Measurements from ENCODE around the gene MOCS1.

The MOCS1 gene

DNA sequence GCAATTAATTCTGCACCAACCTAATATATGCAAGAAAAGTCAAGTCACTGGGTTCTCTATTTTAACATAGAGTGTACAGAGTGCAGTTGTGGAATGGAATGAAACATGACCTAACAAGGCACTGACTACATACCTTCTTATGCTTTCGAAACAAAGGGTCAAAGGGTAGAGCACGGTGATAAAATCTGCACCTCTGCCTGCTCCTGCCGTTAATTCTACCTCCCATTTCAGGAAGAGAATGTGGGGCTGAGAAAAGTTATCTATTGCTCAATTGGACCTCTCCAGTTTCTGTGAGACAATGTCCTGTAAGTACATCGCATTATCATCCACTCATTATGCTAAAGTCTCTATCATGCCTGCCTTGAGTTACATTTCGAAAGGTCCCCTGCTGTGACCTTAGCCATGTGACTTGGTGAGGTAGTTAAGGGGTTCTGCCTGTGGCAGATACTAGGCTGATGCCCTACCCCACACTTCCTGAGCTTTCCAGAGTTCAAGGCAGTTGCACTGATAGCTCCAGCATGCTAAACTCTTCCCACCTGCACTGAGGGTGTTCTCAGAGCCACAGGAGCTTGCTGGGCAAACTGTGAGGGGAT lies 14.0 kb upstream of the MOCS1 start:
- no peak for DNase-seq

DNA sequence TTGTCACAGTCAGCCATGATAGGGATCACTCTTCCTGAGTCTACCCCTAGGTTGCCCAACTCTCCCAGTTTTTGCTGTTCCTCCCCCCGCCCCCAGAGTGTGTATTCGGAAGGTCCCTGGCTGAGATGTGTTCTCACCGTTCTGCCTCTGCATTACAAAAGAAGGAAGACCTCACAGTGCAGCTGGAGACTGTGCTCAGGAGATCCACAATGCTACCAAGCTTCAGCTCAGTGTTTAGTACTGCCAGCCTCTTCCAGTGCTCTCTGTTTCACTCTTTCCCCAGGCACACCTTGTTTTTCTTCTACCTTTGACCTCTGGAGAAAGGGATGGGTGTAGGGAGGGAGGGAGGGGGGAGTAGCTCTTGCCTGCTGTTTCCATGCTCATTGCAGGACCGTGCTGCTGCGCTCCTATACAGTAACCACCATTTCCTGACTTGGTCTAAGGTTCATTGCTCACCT lies 13.4 kb upstream of the MOCS1 start:
- no peak for DNase-seq

DNA sequence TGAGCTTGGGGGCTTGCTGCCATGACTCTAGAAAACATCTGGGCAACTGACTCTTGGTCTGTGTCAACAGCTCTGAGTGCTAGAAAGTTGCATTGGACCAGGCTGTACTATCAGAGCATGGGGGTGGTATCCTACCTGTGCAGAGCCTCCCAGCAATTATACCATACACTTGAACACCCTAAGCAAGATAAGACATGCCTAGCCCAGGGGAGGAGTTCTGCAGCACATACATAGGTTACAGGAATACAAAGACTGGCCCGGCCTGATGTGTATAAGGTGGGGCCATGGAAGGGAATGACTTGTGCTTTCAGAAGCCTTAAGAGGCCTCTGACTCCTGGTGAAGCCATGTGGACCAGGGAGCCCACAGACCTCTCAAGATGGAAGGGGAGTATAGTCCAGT lies 11.4 kb upstream of the MOCS1 start:
- no peak for DNase-seq

DNA sequence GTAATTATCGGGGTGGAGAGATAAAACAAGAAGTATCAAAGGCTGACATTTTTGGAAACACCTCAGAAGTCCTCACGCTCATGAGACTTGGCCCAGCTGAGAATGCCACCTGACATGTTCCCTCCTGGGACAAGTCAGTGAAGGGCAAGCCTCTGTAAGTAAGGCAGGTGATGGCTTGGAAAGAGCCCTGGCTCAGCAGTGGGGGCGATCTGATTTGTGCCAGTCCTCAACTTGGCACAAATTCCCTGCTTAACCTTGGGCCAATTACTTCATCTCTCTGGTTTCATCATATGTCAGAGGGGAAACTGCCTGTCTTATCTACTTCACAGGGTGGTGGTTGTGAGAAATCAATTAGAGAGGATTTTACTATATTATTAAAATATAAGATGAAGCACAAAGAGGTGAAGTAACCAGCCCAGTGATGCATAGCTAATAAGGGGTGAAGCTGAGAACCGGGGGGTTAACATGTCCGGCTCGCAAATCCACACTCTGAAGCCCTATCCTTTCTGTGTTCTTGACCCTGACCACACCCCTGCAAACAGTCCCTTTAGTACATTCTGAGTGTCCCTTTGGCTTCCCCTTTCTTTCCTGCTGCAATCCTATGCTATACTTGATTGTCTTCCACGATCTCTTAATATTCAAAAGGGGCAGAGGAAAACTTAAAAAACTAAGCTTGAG lies 8.8 kb upstream of the MOCS1 start:
- no peak for DNase-seq

DNA sequence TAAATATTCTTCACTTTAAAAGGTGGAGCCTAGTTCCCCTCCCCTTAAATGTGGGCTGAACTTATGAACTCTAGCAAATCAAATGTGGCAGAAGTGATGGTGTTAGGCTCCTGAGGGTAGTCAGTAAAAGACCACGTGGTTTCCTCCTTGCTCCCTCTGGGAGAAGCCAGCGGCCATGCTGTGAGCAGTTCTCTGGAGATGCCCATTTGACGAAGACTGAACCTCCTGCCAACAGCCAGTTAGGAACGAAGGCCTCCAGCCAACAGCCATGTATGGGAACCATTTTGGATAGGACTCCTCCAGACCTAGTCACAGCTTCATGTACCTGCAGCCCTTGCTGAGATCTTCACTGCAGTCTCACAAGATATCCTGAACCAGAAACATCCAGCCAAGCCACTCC lies 7.6 kb upstream of the MOCS1 start:
- DNase-seq, result no peak

DNA sequence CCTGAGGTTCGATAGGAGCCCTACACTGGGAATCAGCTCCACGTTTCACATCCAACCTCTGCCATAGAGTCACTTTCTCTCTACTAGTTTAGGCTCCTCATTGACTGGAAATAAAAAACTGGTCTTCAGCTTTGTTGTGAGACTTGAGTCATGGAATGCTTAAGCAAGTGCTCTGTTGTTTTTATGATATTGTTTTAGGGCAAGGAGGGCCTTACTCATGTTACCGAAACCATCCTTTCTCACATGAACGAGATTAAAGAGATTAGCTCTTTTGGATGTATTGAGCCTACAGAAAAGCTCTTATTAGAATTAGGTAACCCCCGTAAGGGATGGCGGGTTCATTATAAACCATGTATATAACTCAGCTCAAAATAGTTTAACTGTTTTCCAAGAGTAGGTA lies 6.9 kb upstream of the MOCS1 start:
- no peak for DNase-seq

DNA sequence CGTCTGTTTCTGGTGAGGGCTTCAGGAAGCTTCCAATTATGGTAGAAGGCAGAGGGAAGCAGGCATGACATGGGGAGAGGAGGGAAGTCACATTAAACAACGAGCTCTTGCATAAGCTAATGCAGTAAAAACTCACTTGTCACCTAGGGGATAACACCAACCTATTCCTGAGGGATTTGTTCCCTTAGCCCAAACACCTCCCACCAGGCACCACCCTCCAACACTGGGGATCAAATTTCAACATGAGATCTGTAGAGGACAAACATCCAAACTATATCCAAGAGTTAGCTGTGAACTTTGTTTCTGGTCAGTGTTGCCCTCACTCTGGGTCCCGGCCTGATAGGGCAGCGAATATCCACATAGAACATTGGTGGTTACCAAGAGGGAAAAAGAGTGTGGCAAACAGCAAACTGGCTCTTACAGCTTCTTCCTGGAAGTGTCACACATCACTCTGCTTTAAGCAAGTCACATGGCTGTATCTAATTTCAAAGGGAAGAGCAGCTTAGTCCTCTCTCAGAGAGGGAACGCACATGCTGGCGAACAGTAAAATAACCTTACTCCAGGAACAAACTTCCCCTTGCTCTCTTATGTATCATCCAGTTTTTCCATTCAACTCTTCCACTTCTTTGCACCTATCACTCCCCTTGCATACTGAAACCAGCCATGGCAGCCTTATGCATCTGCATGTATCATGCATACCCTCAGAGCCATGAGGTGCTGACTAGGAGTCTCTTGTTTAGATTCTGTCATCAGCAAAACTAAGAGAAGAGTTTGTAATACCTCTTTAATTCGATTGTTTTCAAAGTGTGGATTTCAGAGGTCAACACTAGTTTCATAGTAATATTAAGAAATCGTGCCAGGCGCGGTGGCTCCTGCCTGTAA lies 4.8 kb upstream of the MOCS1 start:
- DNase-seq, result no peak

DNA sequence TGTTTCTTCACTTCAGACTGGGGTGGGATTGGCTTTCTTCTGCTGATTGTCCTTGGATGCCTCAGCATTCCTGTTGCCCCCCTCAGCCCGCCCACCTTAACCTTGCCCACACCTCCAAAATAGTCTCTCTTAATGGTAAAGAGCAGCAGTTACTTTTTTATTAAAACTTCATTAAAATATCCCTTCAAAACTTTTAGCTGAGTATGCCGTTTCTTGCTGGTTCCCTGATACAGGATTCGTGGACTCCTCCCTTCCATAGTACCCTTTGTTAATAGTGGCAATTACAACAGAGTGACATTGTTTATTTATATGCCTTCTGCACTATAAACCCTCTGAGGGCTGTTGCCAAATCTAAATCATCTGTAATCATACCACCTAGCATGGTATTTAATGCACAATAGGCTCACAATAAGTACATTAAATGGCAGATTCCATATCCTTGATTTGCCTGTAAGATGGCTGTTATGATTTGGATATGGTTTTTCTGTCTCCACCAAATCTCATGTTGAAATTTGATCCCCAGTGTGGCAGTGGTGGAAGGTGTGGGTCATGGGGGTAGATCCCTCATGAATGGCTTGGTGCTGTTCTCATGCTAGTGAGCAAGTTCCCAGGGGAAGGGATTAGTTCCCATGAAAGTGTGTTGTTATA lies 3.5 kb upstream of the MOCS1 start:
- DNase-seq, result no peak

DNA sequence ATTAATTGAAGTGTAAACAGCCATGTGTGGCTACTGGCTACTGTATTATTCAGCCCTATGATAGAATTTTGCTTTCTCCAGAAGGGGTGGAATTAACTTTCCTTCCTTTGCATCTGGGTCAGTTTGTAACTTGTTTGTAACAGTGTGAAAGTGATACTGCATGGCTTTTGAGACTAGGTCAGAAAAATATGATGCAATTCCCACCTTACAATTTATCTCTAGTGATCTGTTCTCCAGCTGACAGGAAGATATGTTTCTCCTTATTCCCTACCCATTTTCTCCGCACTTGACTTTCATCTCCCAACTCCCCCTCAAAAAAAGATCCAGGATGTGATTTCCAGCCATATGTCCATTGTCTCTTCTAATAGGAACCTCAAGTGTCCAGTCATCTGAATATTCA lies 2.6 kb upstream of the MOCS1 start:
- no peak for DNase-seq

DNA sequence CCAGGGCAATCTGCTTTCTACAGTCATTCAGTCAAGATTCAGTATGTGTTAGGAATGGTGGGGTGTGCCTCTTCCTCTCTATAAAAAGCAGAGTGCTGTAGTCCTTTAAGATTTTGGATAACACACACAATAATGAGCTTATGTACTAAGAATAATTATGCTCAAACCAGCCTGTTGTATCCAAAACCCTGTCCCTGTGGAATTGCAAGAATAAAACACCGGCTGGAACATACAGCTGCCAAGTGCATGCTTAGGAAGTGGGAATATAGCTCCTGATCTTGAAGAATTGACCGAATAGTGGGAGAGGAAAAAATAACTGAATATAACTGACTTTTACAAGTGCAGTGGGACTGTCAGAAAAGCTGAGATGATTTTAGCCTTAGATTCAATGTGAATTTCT lies 979 bp upstream of the MOCS1 start:
- no peak for DNase-seq

DNA sequence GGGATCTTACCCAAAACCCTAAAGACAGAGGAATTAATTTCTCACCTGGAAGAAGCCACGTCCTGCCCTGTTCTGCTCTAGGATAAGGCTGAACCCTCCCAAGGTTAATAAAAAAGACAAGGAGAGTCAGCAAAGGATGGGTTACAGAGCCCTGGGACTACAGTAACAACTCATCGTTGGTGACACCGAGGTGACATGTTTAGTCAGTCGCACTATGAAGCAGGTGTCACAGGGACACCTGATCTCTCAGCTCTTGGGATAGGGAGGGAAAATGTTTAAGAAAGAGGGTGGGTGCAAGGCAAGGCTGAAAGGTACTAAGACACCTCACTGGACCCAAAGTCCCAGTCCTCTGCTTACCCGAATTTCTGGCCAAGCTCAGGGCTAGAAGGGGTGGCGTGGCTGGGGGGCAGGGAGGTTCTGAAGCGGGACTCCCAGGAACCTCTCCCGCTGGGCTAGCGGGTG lies 562 bp downstream of the MOCS1 start:
- no peak for DNase-seq

DNA sequence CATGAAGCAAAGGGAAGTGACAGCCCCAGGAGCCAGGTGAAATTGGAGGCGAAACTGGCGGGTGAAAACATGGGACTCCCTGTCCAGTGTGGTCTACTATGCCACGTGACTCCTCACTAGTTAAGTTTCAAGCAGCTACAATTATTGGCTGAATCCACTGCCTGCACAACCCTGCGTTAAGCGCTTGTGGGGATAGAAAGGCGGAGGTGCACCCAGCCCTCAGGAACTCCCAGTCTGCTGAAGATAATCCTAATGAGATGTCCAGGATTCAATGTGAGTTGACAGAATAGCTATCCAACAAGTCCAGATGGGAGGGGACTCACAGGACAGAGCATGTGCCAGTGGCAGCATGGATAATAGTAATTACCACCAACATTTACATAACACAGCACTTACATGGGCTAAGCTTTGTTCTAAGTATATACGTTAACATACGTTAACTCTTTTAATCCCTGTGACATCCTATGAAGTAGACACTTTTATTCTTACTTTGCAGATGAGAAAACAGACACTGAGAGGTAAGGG lies 1.8 kb downstream of the MOCS1 start:
- peak; percentile 10 for DNase-seq

DNA sequence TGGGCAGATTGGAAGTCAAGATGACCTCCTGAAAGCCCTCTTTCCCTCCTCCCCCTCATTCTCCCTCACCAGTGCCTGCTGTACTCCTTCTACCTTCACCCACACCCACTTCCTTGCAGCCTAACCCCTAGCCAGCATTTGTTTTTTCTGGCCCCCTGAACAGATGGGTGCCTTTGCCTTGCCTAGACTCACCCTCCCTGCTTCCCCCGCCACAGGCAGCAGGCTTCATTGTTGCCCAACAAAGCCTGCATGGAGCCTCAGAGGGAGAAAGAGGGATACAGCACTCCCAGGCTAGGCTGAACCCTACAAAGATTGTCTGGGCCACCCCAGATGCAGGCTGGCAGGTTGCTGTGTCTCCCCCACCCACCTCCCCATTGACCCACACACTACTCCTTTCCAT lies 2.7 kb downstream of the MOCS1 start:
- DNase-seq, result no peak

DNA sequence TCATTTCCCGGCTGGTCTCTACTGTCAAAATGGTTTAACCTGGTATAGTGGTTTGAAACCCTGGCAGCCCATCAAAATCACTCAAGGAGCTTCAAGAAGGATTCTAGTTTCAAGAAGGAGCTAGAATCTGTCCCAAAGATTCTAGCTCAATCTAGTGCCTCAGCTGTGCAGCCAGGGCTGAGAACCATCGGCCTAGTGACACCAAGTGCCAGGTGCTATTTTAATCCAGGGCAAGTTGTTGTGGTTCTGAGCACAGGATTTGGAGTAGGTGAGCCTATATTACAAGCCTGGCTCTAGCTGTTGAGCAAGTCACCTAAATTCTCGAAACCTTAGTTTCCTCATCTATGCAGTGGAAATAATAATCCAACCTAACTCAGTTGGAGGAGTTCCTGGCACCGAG lies 3.7 kb downstream of the MOCS1 start:
- DNase-seq, result no peak

DNA sequence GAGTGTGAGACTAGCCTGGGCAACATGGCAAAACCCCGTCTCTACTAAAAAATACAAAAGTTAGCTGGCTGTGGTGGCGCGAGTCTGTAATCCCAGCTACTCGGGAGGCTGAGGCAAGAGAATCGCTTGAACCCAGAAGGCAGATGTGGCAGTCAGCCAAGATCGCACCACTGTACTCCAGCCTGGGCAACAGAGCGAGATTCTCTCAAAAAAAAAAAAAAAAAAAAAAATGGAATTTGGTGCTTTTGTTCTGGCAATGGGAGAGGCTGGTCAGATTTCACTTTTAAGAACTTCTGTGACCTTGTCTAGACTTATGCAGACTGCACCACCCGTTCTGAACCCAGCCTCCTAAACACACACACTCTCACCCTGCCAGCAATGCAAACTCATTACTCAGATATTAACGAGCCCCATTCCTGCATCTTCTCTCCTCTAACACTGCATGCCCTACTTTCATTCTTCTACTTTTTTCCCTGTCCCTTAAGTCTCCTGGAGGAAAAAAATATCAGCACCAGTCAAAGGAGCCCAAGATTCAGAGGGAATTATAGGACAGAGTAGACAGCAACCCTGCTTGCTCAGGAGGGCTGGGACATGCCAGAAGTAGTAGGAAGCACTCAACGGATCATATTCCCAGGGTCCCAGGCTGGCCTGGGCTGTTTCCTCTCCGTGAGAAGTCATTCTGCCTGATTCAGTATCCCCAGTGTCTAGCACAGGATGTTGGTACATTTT lies 4.4 kb downstream of the MOCS1 start:
- no peak for DNase-seq

DNA sequence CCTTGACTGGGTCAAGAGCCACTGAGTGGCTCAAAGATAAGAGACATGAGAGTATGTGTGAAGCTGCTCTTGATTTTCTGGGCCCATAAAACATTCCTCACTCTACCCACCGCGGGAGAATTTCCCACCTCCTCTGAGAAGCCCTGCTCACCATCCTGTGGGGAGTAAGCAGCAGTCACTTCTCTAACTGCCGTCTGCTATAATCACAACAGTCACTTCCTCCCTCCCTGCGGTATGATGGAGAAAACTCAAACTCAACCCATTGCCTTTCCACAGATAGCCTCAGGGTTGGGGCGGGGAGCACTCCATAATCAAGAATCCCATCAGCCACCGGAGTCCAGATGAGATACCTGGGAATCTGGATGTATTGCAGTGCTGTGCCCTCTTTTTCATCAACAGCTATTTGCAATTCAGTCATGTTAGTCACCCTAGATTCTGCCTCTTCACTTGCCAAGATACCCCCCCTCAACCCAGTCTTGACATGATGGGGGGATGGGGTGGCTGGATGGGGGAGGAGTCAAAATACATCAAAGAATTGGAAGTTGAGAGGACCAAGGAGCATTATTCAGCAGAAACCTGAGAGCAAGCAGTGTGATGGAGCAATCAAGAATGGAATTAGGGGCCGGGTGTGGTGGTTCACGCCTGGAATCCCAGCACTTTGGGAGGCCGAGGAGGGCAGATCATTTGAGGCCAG lies 5.1 kb downstream of the MOCS1 start:
- DNase-seq, result no peak

DNA sequence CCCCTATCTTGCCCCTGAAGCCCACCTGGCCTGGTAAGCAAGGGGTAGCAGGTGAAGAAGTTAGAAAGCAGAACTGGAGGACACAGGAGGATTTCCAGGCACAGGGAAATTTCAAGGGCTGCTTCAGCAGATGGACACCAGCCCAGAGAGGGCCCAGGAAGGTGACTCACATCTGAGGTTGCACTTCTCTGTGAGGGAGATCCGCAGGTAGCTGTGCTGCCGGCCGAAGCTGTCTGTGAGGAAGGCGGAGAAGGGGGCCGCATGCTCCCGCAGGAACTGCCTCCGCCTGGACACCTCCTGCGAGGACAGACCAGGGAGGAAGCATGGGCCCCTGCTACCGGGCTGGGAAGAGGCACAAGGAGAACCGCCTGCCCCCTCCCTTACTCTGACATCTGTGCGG lies 7.1 kb downstream of the MOCS1 start:
- no peak for DNase-seq

DNA sequence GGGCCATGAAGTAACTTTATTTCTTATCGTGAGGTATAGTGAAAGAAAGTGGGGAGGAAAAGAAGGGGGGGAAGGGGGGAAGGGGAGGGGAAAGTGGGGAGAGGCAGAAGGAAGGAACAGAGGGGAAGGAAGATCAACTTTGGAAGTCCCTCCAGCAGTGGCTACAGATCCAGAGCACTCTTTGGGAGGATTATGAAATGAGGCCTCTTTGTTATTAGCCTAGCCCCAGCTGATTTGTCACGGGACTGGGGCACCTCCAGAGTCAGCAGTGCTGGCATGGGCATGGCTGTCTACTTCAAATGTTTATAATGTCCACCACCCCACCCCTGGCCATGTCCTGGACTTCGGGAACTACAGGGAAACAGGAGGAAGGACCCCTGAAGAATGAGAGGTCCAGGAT lies 7.6 kb downstream of the MOCS1 start:
- no peak for DNase-seq

DNA sequence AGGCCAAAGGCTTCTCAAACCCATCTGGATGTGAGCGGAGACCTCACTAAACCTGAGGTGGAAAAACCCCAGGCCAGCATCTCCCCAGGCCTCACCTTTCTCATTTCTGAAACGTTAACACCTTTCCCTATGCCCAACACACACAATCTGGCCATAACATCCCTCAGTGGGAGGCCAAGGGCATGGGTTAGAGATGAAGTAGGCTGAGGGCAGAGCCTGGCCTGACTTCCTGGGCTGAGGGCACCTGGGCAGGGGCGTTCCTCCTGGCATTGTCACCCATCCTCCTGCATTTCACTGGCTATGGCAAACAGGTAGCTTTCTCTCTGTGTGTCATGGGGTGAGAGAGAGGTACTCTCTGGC lies 8.4 kb downstream of the MOCS1 start:
- no peak for DNase-seq

DNA sequence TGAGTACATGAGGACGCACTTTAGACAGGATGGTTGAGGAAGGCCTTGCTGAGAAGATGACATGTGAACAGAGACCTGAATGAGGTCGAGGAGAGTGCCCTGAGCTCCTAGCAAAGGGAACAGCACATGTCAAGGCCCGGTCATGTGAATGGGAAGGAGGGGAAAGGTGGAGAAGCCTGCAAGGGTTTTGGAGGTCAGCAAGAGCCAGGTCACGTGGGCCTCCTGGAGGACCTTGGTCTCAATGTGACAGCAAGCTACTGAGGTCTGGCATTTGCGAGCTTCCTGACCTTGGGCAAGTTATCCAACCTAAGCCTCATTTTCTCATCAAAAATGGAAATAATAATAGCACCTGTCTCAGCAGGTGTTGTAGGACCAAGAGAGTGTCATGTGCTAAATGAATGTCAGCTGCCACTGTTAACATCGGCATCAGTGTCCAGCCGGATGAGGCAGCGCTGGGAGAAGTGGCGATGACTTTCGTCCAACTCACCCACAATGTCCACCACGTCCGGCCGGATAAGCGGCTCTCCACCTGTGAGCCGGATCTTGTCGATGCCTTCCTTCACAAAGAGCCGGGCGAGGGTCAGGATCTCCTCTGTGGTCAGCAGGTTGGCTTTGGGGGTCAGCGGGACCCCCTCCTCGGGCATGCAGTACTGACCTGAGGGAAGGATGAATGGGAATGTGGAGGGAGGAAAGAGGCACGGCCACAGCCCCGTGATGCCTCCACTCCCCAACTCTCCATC lies 8.9 kb downstream of the MOCS1 start:
- DNase-seq, result no peak

DNA sequence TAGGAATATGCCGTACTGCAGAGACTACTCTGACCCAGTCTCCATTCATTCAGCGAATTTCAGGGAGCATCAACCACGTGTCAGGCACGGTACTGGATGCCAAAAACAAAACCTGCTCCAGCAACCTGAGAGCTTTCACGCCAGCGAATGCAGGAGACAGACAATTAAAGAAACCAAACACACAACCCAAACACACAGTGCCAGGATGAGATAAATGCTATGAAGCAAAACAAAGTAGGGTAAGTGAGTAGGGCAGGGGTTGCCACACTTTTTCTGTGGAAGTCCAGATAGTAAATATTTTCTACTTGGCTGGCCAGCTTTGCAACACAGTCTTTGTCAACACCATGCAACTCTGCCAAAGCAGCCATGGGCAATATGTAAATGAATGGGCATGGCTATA lies 10.0 kb downstream of the MOCS1 start:
- DNase-seq, result no peak
